GM19193 (cell line): ENCODE measurements around the gene PRR19.

ENCODE experiments used
- POLR2A ChIP-seq: IDR thresholded peaks from 4 replicates; pipeline ENCODE4 v1.6.1; 2011; ENCODE audit not compliant: insufficient read depth, insufficient read length; ENCODE audit errors: extremely low read depth

Gene PRR19

DNA sequence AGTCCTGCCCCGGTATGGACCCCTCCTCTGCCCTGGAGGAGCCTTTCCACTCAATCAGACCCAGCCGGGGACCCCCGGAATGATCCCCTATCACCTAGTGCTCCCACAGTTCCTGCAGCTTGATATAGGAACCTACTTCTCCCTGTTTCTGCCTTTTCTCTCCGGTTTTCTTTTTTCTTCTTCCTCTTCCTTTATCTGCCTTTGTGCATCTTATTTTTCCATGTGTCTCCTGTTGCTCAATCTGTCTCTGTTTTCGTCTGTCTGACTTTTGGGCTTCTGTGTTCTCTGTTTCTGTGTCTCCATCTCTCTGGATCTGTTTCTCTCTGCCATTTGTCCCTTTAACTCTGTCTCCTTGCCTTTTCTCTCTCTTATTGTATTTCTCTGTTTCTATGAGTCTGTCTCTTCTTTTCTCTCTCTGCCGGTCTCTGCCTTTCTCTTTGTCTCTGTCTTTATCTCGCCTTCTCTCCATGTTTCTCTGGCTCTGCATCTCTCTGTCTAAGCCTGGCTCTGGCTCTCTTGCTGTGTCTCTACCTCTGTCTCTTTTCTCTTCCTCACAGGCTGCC lies 33.5 kb downstream of the PRR19 start:
- no peak for TF ChIP-seq POLR2A

DNA sequence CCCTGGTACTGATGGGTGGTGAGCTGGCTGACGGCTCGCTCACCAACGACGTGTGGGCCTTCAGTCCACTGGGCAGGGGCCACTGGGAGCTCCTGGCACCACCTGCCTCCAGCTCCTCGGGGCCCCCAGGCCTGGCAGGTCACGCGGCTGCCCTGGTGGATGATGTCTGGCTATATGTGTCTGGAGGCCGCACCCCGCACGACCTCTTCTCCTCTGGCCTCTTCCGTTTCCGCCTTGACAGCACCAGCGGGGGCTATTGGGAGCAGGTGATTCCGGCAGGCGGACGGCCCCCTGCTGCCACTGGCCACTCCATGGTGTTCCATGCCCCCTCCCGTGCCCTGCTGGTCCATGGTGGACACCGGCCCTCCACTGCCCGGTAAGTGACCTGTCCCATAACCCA lies 34.0 kb downstream of the PRR19 start:
- no peak for TF ChIP-seq POLR2A

DNA sequence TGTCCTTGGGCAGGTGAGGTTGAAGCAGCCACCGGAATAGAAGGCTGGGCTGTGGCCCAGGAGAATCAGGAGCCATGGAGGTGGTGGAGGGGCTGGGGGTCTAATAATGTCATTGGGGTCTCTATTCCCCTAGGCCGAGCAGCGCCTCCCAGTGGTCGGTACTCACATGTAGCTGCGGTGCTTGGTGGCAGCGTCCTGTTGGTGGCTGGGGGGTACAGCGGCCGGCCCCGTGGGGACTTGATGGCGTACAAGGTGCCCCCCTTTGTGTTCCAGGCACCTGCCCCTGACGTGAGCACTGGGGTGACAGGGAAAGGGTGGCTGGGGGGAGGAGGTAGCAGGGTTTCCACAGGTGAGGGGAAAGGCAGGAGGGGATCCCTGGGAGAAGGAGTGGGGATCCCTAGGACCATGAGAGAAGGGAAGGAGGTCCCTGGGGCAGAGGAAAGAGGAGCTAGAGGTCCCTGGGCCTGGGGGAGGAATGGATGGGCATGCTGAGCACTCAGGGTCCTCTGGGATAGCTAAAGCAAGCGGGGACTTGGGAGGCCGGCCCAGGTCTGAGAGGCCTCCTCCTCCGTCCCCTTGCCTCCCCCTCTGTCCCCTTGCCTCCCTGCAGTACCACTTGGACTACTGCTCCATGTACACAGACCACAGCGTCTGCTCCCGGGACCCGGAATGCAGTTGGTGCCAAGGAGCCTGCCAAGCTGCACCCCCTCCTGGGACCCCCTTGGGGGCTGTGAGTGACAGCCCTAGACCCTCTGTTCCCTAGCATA lies 41.6 kb downstream of the PRR19 start:
- no peak for TF ChIP-seq POLR2A

DNA sequence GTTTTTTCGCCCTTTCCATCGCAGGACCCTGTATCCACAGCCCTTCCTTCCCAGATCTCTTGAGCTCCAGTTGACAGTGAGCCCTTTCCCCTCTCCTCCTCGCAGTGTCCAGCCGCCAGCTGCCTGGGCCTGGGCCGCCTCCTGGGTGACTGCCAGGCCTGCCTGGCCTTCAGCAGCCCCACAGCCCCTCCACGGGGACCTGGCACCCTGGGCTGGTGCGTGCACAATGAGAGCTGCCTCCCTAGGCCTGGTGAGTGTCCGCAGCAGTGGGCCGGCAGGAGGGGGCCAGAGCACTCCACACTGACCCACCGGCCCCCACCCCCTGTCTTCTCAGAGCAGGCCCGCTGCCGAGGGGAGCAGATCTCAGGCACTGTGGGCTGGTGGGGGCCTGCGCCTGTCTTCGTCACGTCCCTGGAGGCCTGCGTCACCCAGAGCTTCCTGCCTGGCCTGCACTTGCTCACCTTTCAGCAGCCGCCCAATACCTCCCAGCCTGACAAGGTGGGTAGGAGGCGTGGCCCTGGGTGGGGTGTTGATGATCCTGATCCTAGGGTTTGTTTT lies 42.5 kb downstream of the PRR19 start:
- no peak for TF ChIP-seq POLR2A

DNA sequence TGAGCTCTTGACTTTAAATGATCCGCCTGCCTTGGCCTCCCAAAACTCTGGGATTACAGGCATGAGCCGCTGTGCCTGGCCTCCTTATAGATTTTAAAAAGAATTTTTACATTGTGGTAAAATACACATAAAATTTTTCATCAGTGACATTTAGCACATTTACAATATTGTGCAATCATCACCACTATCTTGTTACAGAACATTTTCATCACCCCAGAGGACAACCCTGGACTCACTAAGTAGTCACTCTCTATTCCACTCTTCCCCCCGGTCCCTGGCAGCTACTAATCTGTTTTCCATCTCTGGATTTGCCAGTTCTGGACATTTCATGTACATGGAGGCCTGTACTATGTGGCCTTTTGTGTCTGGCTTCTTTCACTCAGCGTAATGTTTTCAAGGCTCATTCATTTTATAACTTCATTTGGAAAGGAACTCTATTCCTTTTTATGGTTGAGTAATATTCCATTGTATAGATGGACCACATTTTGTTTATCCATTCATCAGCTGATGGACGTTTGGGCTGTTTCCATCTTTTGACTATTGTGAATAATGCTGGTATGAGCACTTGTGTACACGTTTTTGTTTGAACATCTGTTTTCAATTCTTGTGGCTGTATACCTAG lies 43.4 kb downstream of the PRR19 start:
- no peak for TF ChIP-seq POLR2A

DNA sequence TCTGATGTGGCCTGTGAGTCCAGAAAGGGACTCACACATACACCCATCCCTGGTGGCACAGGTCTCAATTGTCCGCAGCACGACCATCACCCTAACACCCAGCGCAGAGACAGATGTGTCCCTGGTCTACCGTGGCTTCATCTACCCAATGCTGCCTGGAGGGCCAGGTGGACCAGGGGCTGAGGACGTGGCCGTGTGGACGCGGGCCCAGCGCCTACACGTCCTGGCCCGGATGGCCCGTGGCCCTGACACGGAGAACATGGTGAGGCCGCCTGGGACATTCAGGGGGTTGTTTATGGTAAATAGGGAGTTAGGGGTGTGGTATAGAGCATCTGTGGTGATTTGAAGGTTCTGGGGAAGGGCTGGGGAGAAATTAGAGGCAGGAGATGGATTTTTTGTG lies 46.3 kb downstream of the PRR19 start:
- no peak for TF ChIP-seq POLR2A

DNA sequence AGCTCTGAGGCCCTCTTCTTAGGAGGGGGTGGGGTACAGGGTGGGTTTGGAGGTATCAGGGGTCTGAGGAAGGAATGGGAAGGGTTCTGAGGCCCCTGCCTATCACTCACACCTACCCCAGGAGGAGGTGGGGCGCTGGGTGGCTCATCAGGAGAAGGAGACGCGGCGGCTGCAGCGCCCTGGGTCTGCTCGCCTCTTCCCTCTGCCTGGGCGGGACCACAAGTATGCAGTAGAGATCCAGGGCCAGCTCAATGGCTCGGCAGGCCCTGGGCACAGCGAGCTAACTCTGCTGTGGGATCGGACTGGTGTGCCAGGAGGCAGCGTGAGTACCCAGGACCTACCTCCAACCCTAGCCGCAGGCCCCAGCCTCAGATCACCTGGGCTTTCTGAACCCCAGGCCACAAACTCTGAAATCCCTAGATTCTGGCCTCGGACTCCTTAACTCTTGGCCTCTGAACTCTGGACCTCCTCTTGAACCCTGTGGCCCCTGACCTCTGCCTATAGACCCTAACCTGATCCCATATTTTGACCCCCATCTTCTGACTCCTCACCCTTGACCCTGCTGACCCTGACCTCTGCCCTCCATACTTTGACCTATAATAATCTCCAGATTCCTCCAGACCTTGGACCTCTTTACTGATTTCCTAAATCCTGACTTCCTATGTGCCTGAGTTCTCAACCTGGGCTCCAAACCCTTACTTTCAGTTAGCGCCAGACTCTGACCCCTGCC lies 47.6 kb downstream of the PRR19 start:
- no peak for TF ChIP-seq POLR2A

DNA sequence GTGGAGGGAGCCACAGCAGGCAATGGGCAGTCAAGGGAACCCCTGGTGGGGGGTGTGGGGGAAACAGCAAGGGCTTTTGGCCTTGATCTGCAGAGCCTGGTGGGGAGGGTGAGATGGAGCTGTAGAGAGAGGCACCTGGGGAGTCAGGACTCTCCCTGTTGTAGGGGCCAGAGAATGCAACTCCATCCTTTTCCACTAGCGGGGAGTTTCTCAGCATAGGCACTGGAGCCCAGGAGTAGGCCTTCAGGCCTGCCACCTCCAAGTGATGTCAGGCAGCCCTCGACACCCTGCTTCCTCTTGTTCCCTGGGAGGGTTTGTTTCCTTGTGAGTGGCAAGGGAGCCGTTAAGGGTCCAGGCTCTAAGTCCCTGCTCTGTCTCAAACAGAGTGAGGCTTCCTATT lies 48.5 kb downstream of the PRR19 start:
- TF ChIP-seq POLR2A = no peak

DNA sequence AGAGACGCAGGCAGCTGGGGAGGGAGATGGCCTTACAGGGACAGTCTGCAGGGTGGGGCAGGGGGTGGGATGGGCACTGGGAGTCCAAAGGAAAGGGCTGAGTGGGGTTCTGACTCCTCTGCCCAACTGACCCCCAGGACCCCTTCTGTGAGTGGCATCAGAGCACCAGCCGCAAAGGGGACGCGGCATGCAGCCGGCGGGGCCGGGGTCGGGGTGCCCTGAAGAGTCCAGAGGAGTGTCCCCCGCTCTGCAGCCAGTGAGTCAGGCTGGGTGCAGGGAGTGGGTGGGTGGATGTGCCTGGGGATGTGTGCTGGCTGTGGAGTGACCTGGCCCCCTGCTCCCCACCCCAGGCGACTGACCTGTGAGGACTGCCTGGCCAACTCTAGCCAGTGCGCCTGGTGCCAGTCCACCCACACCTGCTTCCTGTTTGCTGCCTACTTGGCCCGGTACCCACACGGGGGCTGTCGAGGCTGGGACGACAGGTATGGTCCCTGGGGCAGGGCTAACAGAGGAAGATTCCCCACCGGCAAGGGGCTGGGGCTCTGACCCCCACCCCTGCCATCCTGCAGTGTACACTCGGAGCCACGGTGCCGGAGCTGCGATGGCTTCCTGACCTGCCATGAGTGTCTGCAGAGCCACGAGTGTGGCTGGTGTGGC lies 49.3 kb downstream of the PRR19 start:
- TF ChIP-seq POLR2A = no peak

DNA sequence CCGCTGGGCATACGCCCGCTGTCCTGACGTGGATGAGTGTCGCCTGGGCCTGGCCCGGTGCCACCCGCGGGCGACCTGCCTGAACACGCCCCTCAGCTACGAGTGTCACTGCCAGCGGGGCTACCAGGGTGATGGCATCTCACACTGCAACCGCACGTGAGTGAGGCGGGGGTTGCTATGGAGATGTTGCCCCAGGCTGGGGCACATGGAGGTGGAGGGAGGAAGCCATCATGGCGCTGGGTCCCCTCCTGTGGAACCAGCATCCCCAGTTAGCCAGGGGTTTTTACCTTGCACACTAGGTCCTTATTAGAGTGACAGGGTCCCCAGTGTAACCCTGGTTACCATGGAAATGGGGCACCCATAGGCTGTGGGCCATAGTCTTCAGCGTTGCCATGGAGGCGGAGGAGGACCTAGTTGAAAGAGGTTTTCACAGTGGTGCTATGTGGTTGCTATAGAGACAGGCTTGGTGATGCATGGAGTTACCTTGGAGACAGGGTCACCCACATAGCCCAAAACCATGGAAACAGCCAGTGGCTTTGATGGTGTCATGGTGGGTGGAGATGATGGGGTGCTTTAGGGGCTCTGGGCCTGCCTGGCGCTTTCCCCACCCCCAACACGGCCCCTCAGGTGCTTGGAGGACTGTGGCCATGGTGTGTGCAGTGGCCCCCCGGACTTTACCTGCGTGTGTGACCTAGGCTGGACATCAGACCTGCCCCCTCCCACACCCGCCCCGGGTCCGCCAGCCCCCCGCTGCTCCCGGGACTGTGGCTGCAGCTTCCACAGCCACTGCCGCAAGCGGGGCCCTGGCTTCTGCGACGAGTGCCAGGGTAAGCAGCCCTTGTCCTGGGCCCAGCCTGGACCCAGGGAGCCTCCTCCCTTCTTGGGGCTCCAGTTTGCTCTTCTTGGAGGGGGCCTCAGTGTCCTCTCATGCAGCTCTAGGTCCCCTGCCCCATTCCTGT lies 50.6 kb downstream of the PRR19 start:
- TF ChIP-seq POLR2A = no peak

DNA sequence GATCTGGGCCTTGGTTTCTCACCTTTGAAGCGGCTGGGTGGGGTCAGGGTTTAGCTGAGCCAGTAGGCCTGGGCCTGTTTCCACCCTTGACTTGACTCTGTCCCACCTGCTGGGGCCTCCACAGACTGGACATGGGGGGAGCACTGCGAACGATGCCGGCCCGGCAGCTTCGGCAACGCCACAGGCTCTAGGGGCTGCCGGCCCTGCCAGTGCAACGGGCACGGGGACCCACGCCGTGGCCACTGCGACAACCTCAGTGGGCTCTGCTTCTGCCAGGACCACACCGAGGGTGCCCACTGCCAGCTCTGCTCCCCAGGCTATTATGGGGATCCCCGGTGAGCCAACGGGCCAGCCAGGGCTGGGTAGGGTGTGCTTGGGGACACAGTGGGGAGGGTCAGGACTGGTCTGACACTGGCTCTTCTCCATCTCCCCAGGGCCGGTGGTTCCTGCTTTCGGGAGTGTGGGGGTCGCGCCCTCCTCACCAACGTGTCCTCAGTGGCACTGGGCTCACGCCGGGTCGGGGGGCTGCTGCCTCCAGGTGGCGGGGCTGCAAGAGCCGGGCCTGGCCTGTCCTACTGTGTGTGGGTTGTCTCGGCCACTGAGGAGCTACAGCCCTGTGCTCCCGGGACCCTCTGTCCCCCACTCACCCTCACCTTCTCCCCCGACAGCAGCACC lies 51.5 kb downstream of the PRR19 start:
- TF ChIP-seq POLR2A = no peak

DNA sequence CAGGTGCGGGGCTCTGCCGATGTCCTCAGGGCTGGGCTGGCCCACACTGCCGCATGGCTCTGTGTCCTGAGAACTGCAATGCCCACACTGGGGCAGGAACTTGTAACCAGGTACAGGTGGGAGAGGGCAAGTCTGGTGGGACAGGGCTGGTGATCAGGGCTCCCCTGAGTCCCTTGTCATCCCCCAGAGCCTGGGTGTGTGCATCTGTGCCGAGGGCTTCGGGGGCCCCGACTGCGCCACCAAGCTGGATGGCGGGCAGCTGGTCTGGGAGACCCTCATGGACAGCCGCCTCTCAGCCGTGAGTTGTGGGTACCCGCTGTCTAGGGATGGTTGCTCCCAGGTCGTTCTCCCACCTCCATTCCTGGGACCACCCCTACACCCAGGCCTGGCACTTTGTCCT lies 54.0 kb downstream of the PRR19 start:
- no peak for TF ChIP-seq POLR2A

DNA sequence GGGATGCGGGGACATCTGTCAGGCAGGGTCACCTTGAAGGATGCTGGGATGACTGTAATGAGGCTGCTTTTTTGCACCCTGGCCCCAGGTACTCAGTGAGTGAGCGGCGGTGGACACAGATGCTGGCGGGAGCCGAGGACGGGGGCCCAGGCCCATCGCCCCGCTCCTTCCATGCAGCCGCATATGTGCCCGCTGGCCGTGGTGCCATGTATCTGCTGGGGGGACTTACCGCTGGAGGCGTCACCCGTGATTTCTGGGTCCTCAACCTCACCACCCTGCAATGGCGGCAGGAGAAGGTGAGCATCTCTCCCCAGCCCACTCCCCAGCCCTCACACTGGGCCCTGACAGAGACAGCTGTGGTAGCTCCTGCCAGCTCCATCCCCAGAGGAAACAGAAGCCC lies 54.8 kb downstream of the PRR19 start:
- no peak for TF ChIP-seq POLR2A
